ENCODE results near the gene TXNDC5. TPM values are rescaled to one million over a fixed set of nuclear protein-coding genes. Genes with fewer than 3 reads are reported as not detected.

Gene TXNDC5
- total RNA-seq, 1 donor from 2014 or later = 71.6 TPM

GRCh38 chr6:7933794-7934193, 23.2 kb upstream of the TXNDC5 start:
- Mint-ChIP-seq H3K9me3 (ENCODE audit: low read depth) (peaks cover 4% of the 10 kb centered on the region), H3K4me1 (ENCODE audit: low read depth) (no peaks in the 10 kb centered on the region), H3K36me3 (ENCODE audit: insufficient read depth) (no peaks in the 10 kb centered on the region), H3K27me3 (peaks cover 5% of the 10 kb centered on the region), H3K27ac (no peak overlapping the region), H3K4me3 (ENCODE audit: low read depth) (no peak overlapping the region)
- TF ChIP-seq CTCF (IDR thresholded peaks at IDR 0.05; ENCODE audit: unreplicated experiment) = no peak
- DNase-seq (ENCODE audit: low spot score, unreplicated experiment) = no peak

GRCh38 chr6:7932625-7933024, 22.0 kb upstream of the TXNDC5 start:
- no peak overlapping the region for H3K27ac Mint-ChIP-seq
- no peaks in the 10 kb centered on the region for H3K36me3 Mint-ChIP-seq (ENCODE audit: insufficient read depth)
- DNase-seq (ENCODE audit: low spot score, unreplicated experiment) = no peak
- H3K4me1 Mint-ChIP-seq (ENCODE audit: low read depth) = no peaks in the 10 kb centered on the region
- no peak for TF ChIP-seq CTCF (IDR thresholded peaks at IDR 0.05; ENCODE audit: unreplicated experiment)
- H3K4me3 Mint-ChIP-seq (ENCODE audit: low read depth) = no peak overlapping the region
- peaks cover 7% of the 10 kb centered on the region for H3K27me3 Mint-ChIP-seq
- peaks cover 4% of the 10 kb centered on the region for H3K9me3 Mint-ChIP-seq (ENCODE audit: low read depth)

GRCh38 chr6:7924867-7925266, 14.3 kb upstream of the TXNDC5 start:
- TF ChIP-seq CTCF (IDR thresholded peaks at IDR 0.05; ENCODE audit: unreplicated experiment) = no peak
- no peak for DNase-seq (ENCODE audit: low spot score, unreplicated experiment)
- Mint-ChIP-seq H3K36me3 (ENCODE audit: insufficient read depth) (no peaks in the 10 kb centered on the region), H3K4me3 (ENCODE audit: low read depth) (no peak overlapping the region), H3K27ac (no peak overlapping the region), H3K9me3 (ENCODE audit: low read depth) (peaks cover 13% of the 10 kb centered on the region), H3K4me1 (ENCODE audit: low read depth) (no peaks in the 10 kb centered on the region), H3K27me3 (peaks cover 23% of the 10 kb centered on the region)

- peaks cover 23% of the 10 kb centered on the region for H3K27me3 Mint-ChIP-seq
- H3K9me3 Mint-ChIP-seq (ENCODE audit: low read depth) = peaks cover 12% of the 10 kb centered on the region
- DNase-seq (ENCODE audit: low spot score, unreplicated experiment) = no peak
- TF ChIP-seq CTCF (IDR thresholded peaks at IDR 0.05; ENCODE audit: unreplicated experiment) = no peak
- H3K4me3 Mint-ChIP-seq (ENCODE audit: low read depth) = no peak overlapping the region
- no peaks in the 10 kb centered on the region for H3K36me3 Mint-ChIP-seq (ENCODE audit: insufficient read depth)
- H3K4me1 Mint-ChIP-seq (ENCODE audit: low read depth) = no peaks in the 10 kb centered on the region
- H3K27ac Mint-ChIP-seq = no peak overlapping the region
These were observed 12.0 kb upstream of the TXNDC5 start for GRCh38 chr6:7922596-7922995.

- H3K27ac Mint-ChIP-seq = no peak overlapping the region
- H3K27me3 Mint-ChIP-seq = peaks cover 27% of the 10 kb centered on the region
- H3K4me3 Mint-ChIP-seq (ENCODE audit: low read depth) = no peak overlapping the region
- TF ChIP-seq CTCF (IDR thresholded peaks at IDR 0.05; ENCODE audit: unreplicated experiment) = no peak
- DNase-seq (ENCODE audit: low spot score, unreplicated experiment) = no peak
- H3K9me3 Mint-ChIP-seq (ENCODE audit: low read depth) = peaks cover 8% of the 10 kb centered on the region
- no peaks in the 10 kb centered on the region for H3K36me3 Mint-ChIP-seq (ENCODE audit: insufficient read depth)
- no peaks in the 10 kb centered on the region for H3K4me1 Mint-ChIP-seq (ENCODE audit: low read depth)
These were observed 11.1 kb upstream of the TXNDC5 start for GRCh38 chr6:7921632-7922092.
